ENCODE measurements around the gene PDSS2. TPM values are rescaled to one million over a fixed set of nuclear protein-coding genes. Genes with fewer than 3 reads are reported as not detected.

The PDSS2 gene
- total RNA-seq, 1 donor from 2014 or later, result 7.3 TPM

DNA sequence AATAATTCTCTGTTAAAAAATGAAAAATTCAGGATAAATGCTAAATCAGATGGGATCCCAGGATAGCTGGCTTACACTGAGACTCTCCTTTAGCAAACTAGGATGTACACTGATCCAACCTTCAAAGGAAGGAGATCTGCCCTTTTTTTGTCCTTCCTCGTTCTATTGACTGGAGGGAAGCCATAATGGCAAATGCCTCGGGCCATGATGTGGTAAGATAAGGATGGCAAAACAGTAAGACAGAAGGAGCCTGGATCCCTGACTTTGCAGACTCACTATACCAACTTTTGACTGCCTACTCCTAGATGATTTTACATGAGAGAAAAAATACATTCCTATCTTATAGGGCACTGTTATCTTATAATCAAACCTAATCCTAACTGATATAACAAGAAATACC, 187.1 kb downstream of the PDSS2 start:
- no peak for DNase-seq (ENCODE audit: low read depth, low spot score)

- DNase-seq (ENCODE audit: low read depth, low spot score), result no peak
Measured at GRCh38 chr6:107271208-107271790, 188.1 kb downstream of the PDSS2 start.

DNA sequence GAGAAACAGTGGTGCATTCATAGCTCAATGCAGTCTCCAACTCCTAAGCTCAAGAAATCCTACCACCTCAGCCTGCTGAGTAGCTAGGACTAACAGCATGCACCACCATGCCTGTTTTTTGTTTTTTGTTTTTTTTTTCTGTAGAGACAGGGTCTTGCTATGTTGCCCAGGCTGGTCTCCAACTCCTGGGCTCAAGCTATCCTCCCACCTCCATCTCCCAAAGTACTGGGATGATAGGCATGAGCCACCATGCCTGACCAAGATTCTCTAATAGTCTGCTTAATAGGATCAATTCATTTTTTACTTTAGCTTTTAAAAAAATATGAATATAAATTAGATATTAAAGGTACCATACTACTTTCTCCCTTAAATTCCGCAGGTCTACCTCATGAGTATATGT, 191.7 kb downstream of the PDSS2 start:
- no peak for DNase-seq (ENCODE audit: low read depth, low spot score)

- DNase-seq (ENCODE audit: low read depth, low spot score), result no peak
Measured at GRCh38 chr6:107267006-107267405, 192.4 kb downstream of the PDSS2 start.

DNA sequence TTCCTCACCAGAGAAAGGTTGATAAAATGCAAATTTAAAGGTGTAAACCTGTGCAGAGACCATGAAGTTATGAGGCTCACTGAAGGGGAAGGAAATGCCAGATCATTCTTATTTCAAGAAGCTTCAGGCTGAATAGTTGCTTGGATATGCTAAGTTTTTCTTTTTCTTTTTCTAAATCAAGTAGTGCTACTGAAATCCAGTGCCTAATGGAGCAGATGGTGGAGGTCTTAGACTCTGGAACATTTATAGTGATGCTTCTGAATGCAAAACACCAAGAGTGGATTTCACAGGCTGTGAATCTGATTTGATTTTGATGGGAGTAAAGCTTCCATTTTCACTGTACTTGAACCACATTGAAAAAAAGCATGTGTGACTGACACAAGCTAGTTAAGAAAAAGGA, 192.8 kb downstream of the PDSS2 start:
- DNase-seq (ENCODE audit: low read depth, low spot score), result no peak

- DNase-seq (ENCODE audit: low read depth, low spot score), result peak; percentile 36
Measured at GRCh38 chr6:107264357-107264840, 195.0 kb downstream of the PDSS2 start.

DNA sequence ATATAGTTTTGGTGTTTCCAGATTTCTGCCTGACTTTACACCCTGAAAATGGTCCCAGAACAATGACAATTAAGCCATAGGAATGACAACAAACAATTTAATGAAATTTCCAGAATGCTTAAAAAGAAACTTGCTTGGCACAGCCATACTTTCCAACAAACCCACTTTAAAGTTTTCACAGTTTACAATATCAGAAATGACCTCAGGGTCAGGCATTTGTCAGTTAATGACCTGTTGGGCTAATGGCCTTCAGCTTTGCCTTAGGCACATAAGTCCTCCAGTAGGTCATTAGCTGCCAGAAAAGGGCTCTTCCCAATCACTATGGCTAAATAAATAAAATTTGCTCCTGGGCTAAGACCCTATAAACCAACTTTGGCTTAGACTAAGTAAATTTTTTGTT, 199.4 kb downstream of the PDSS2 start:
- no peak for DNase-seq (ENCODE audit: low read depth, low spot score)

- DNase-seq (ENCODE audit: low read depth, low spot score), result no peak
Measured at GRCh38 chr6:107248147-107248546, 211.2 kb downstream of the PDSS2 start.

DNA sequence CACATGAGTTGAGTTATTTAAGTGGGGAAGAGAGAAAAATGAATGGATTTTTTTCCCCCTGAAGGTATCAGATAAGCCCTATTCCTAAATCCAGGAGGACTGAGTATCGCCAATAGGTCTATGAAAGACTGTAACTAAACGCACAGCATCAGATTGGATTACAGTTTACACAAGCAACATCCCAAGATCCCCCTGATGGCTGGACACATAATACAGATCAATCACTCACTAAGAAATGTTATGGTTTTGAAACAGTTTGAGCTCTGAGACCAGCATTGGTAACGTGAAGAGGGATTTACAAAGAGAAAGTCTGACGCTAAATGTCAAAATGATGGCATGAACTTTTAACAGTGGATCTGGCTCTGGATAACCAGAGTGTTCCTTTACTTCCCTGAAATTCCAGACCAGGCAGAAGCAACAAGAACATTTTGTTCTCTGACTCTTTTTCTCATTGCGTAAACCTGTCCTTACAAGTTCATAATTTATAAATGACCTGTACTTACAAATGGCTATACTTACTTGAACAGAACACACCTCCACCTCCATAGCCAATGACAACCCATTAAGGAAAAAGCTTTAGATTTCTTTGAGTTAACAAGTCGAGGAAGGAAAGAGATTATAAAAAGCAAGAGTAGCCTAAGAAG, 212.3 kb downstream of the PDSS2 start:
- no peak for DNase-seq (ENCODE audit: low read depth, low spot score)

- DNase-seq (ENCODE audit: low read depth, low spot score), result no peak
Measured at GRCh38 chr6:107246249-107246971, 213.0 kb downstream of the PDSS2 start.

GRCh38 chr6:107244742-107245480, 214.5 kb downstream of the PDSS2 start:
- no peak for DNase-seq (ENCODE audit: low read depth, low spot score)

- no peak for DNase-seq (ENCODE audit: low read depth, low spot score)
Measured at GRCh38 chr6:107244082-107244741, 215.2 kb downstream of the PDSS2 start.

DNA sequence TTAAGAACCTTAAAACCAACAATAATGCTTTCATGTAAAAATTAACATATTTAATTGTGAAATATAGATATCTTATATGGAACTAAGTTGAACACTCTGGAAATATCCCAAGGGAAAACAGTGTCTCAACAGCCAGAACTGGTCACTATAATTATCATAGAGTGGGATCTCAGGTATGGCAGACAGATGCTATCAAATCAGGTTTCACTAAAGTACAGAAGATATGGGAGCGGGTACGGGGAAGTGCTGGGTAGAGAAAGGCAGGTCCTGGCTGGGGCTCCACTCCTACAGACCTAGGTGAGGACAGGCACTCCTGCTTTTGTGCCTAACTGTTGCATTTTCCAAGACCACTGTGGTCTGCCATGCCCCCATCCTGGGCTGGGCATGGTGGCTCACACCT, 215.9 kb downstream of the PDSS2 start:
- DNase-seq (ENCODE audit: low read depth, low spot score), result no peak

DNA sequence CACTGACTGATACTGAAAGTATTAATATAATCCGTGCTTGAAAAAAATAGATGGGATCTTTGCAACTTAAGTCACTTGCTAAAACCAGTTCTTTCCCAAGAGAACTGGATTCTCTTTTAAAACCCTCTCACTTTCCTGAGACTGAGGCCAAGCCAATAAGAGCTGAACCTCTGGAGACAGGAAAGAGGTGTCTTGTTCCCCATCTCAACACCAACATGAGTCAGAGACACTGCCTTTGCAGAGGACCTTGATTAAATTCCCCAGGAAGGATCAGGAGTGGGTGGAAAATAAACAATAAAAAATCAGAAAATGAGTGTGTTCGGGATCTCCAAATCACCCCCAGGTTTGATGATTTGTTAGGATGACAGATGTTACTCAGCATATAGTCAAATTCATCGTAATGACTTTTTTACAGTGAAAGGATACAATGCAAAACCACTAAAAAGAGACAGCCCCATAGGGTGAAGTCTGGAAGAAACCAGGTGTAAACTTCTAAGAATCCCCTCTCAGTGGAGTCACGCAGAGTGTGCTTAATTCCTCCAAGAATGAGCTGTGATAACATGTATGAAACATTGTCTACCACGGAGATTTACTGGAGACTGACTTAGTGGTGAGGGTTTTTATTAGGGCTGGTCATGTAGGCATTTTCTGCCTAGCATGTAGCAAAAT, 221.2 kb downstream of the PDSS2 start:
- no peak for DNase-seq (ENCODE audit: low read depth, low spot score)

- DNase-seq (ENCODE audit: low read depth, low spot score), result no peak
Measured at GRCh38 chr6:107235511-107235910, 223.9 kb downstream of the PDSS2 start.

GRCh38 chr6:107235007-107235406, 224.4 kb downstream of the PDSS2 start:
- DNase-seq (ENCODE audit: low read depth, low spot score), result no peak

- no peak for DNase-seq (ENCODE audit: low read depth, low spot score)
Measured at GRCh38 chr6:107231243-107231642, 228.1 kb downstream of the PDSS2 start.

- DNase-seq (ENCODE audit: low read depth, low spot score), result no peak
Measured at GRCh38 chr6:107230448-107230847, 228.9 kb downstream of the PDSS2 start.

DNA sequence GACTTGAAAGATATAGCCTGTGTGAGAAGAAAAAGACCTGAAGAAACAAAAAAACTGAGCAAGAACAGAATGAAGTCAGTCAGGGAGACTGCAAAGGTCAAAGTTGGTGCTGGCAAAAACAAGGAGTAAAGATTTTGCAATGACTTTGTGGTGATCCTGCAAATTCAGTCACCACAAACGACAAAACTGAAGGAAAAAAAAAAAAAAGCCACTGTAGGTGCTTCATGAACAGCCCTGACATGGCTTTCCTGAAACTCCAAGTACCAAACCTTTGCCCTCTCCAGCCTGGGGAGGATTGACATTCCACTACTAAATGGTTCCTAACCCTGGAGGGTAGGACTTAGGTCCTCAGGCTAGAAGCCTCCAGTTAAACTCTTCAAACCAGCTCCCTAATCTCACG, 229.3 kb downstream of the PDSS2 start:
- DNase-seq (ENCODE audit: low read depth, low spot score), result no peak

DNA sequence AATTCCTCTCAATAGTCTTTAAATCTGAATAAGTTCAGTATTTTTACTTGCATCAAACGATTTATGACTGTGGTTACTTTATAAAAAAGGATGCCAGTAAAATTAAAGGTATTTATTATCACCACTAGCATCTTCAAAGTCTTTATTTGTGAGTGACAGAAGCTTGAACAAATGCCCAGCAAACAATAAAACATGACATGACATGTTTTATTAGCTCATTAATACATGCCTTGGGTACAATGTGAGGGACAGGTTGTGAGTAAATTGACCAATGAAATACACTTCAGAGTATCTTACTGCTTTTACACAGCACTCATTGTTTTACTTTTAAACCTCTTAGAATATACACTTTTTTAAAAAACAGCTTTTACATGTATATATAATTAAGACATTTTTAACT, 230.6 kb downstream of the PDSS2 start:
- no peak for DNase-seq (ENCODE audit: low read depth, low spot score)

DNA sequence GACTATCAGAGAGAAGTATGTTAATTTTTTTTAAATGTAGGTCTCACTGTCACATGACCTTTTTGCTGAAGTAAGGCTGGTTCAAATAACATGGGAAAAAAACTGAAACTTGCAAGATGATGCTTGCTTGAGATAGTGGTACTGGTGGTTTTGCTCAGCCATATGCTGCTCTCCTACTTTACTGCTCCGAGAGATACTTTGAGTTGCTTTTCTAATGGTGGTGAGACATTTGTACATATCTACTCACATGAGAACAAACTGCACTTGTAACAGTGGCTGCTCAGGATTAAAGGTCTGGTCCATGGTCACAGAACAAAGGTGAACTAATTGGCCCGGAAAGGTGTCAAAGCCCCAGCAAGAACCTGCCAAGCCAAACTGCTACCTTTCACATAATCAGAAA, 237.8 kb downstream of the PDSS2 start:
- DNase-seq (ENCODE audit: low read depth, low spot score), result no peak

Data from pulmonary artery endothelial cell (primary cell).